HG03342 (cell line): ENCODE data around the gene CGREF1.

Experiments used
- ATAC-seq: cut with Tn5 transposase; IDR thresholded peaks from one replicate; pipeline ENCODE4 v1.9.1; 2021; ENCODE audit warnings: mild to moderate bottlenecking, moderate library complexity; ENCODE audit not compliant: unreplicated experiment

The CGREF1 gene

DNA sequence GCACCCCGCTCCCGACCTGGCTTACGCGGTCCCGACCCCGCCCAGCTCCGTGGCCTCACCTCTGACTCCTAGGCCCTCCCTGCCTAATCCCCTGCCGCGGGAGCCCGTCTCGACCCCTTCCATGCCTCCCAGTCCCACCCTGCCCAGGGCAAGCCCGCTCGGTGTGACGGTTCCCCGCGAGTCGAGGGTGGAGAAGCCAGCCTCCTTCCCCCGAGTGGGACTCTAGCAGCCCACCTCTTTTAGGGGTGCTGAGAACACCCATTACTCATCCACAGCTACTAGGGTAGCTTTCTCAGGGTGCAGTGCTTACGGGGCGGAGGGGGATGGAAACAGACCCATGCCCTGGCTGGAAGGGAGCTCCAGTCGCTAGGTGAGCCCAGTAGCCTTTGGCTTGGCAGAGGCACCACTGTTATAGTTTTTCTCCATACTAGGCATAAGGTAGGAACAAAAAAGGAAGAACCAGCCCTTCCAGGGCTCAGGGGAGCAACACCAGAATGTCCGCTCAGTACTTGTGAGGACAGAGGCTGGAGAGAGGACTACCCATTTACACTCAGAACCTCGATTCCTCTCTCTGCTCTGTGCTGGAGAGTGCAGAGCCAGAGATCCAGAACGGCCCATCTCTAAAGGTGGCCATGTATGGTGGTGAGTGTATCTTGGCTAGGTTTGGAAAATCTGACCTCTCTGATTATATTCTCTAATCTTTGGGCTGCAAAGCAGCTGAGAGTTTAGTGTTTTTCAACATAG, 66.9 kb downstream of the CGREF1 start:
- no peak for ATAC-seq

DNA sequence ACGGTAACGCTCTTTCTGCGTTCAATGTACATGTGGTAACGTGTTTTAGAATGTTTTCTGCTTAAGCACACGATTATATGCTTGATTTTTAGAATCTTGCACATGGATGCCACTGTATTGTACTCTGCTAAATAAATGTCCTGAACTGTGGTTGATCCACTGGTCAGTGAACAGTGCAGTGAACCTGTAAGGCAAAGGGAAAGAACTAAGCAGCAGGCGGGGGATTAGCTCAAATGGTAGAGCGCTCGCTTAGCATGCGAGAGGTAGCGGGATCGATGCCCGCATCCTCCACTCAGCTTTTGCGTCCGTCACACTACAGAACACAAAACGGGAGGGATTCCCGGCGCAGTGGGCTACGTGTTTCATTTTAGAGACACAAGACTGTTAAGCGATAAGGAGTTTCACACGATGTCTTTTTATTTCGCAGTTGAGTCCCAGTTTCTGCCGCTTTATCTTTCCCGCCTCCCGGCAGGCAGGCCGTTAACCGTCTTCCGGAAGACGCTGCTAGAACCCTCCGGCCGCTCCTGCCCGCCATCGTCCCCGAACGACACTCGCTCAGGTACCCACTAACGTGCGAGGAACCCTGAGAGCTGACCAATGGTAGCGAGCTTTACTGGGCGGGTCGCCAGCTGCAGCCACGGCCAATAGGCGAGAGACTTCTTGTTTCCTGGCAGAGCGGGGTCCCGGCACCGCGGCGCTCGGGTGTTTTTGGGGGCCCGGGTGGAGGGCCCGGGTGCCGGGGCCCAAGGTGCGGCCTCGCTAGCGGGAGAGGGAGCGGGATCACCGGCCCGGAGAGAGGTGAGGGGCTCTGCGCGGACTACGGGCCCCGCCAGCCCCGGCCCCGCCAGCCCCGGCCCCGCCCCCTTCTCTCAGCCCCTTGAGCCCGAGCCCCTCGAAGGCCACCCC, 67.7 kb downstream of the CGREF1 start, which contains the start of gene AGBL5:
TSS of gene AGBL5 (plus strand) at position 673 of the 906 bp plus-strand sequence. CDS start 1,291 bp downstream, outside the sequence.
- ATAC-seq = peak; percentile 67
